WTC11 (cell line): ENCODE data around the gene SAP30L. TPM values are rescaled to one million over a fixed set of nuclear protein-coding genes. Genes with fewer than 3 reads are reported as not detected.

Source experiments
- ATAC-seq: fragments of 200-7000 bp; cut with Tn5 transposase; 2 replicates; pipeline ENCODE4 v1.10.0; 2021; ENCODE audit warnings: mild to moderate bottlenecking, moderate library complexity
- CTCF ChIA-PET: fragments of 300-600 bp; sonication (Branson Sonifier 250); formaldehyde crosslinking; loops from one replicate; lab custom pipeline; 2021; ENCODE audit warnings: antibody characterized with exemption; lab: Charles Lee
- POLR2A ChIA-PET: fragments of 350-600 bp; sonication (Branson Sonifier 250); formaldehyde crosslinking; loops from one replicate; lab custom pipeline; 2021; ENCODE audit warnings: antibody characterized with exemption; lab: Charles Lee
- DNase-seq: peaks from one replicate; pipeline ENCODE4 v3.0.0; 2021; ENCODE audit warnings: low spot score
- H3K27ac Mint-ChIP-seq: 2 replicates; pipeline ENCODE4 v1.8.0; 2021; ENCODE audit warnings: mixed read lengths
- H3K27me3 Mint-ChIP-seq: 2 replicates; pipeline ENCODE4 v1.8.0; 2021; ENCODE audit warnings: low read depth, mild to moderate bottlenecking, moderate library complexity, mixed read lengths
- H3K36me3 Mint-ChIP-seq: 2 replicates; pipeline ENCODE4 v1.8.0; 2021; ENCODE audit warnings: mixed read lengths
- H3K4me1 Mint-ChIP-seq: 2 replicates; pipeline ENCODE4 v1.8.0; 2022; ENCODE audit warnings: mixed read lengths
- H3K4me3 Mint-ChIP-seq: 2 replicates; pipeline ENCODE4 v1.8.0; 2021; ENCODE audit warnings: mild to moderate bottlenecking, moderate library complexity, mixed read lengths
- H3K9me3 Mint-ChIP-seq: 2 replicates; pipeline ENCODE4 v1.8.0; 2021; ENCODE audit warnings: mixed read lengths
- CBFB ChIP-seq: sonication (generic); formaldehyde crosslinking; IDR thresholded peaks from 2 replicates; pipeline ENCODE4 v1.8.1; 2022; ENCODE audit warnings: mild to moderate bottlenecking, low read depth, missing genetic modification reagents
- CDX4 ChIP-seq: fragments of 250-450 bp; sonication (Bioruptor Pico); IDR thresholded peaks from 2 replicates; pipeline ENCODE4 v1.9.0; 2021; ENCODE audit warnings: moderate library complexity, mild to moderate bottlenecking, inconsistent platforms, borderline replicate concordance
- CTCF ChIP-seq: fragments of 200-600 bp; IDR thresholded peaks from 2 replicates; pipeline ENCODE4 v1.8.0; 2022; ENCODE audit warnings: antibody characterized with exemption
- E2F4 ChIP-seq: sonication (generic); formaldehyde crosslinking; IDR thresholded peaks from 2 replicates; pipeline ENCODE4 v1.8.1; 2022; ENCODE audit warnings: low read depth, mild to moderate bottlenecking, moderate library complexity, missing genetic modification reagents, borderline replicate concordance
- ESRRA ChIP-seq: sonication (generic); formaldehyde crosslinking; IDR thresholded peaks from 2 replicates; pipeline ENCODE4 v1.8.1; 2022; ENCODE audit warnings: mild to moderate bottlenecking, missing genetic modification reagents, borderline replicate concordance
- FOXK1 ChIP-seq: sonication (generic); formaldehyde crosslinking; IDR thresholded peaks from 2 replicates; pipeline ENCODE4 v1.8.0; 2022; ENCODE audit warnings: mild to moderate bottlenecking, moderate library complexity, missing genetic modification reagents
- FOXP4 ChIP-seq: sonication (generic); formaldehyde crosslinking; IDR thresholded peaks from 2 replicates; pipeline ENCODE4 v1.8.0; 2022; ENCODE audit warnings: mild to moderate bottlenecking, missing genetic modification reagents
- GTF2I ChIP-seq: fragments of 250-450 bp; sonication (Bioruptor Pico); conservative IDR thresholded peaks from 2 replicates; pipeline ENCODE4 v1.4.0; 2021; ENCODE audit warnings: mild to moderate bottlenecking
- HMGXB4 ChIP-seq: sonication (generic); formaldehyde crosslinking; IDR thresholded peaks from 2 replicates; pipeline ENCODE4 v1.8.1; 2023; ENCODE audit warnings: mild to moderate bottlenecking, moderate library complexity, missing genetic modification reagents
- MLX ChIP-seq: sonication (generic); formaldehyde crosslinking; IDR thresholded peaks from 2 replicates; pipeline ENCODE4 v1.8.1; 2023; ENCODE audit warnings: mild to moderate bottlenecking, missing genetic modification reagents, moderate library complexity
- NR1H2 ChIP-seq: sonication (generic); formaldehyde crosslinking; IDR thresholded peaks from 2 replicates; pipeline ENCODE4 v1.9.0; 2021; ENCODE audit warnings: mild to moderate bottlenecking, moderate library complexity, missing genetic modification reagents
- PRDM15 ChIP-seq: sonication (generic); formaldehyde crosslinking; IDR thresholded peaks from 2 replicates; pipeline ENCODE4 v1.8.0; 2022; ENCODE audit warnings: missing genetic modification reagents
- RELA ChIP-seq: sonication (generic); formaldehyde crosslinking; IDR thresholded peaks from 2 replicates; pipeline ENCODE4 v1.8.1; 2022; ENCODE audit warnings: missing genetic modification reagents, mild to moderate bottlenecking, borderline replicate concordance
- SMAD4 ChIP-seq: sonication (generic); formaldehyde crosslinking; IDR thresholded peaks from 2 replicates; pipeline ENCODE4 v1.8.0; 2022; ENCODE audit warnings: mild to moderate bottlenecking, missing genetic modification reagents
- TEAD1 ChIP-seq: sonication (generic); formaldehyde crosslinking; IDR thresholded peaks from 2 replicates; pipeline ENCODE4 v1.8.0; 2022; ENCODE audit warnings: mild to moderate bottlenecking, missing genetic modification reagents
- USF2 ChIP-seq: sonication (generic); formaldehyde crosslinking; IDR thresholded peaks from 2 replicates; pipeline ENCODE4 v1.8.1; 2023; ENCODE audit warnings: mild to moderate bottlenecking, missing genetic modification reagents, moderate library complexity
- ZBTB43 ChIP-seq: sonication (generic); formaldehyde crosslinking; IDR thresholded peaks from 2 replicates; pipeline ENCODE4 v1.8.1; 2023; ENCODE audit warnings: mild to moderate bottlenecking, missing genetic modification reagents
- ZNF121 ChIP-seq: sonication (generic); formaldehyde crosslinking; IDR thresholded peaks from 2 replicates; pipeline ENCODE4 v1.8.0; 2023; ENCODE audit warnings: missing genetic modification reagents
- ZNF219 ChIP-seq: sonication (generic); formaldehyde crosslinking; IDR thresholded peaks from 2 replicates; pipeline ENCODE4 v1.8.0; 2023; ENCODE audit warnings: missing genetic modification reagents, mild to moderate bottlenecking, borderline replicate concordance
- ZNF396 ChIP-seq: fragments of 250-450 bp; sonication (Bioruptor Pico); IDR thresholded peaks from 2 replicates; pipeline ENCODE4 v1.8.0; 2021; ENCODE audit warnings: mild to moderate bottlenecking, moderate library complexity, borderline replicate concordance
- total RNA-seq: library from RNA; stranded (reverse); gene quantifications from 3 replicates; pipeline ENCODE4 v1.2.3, GENCODE V29; 2021

SAP30L gene
- total RNA-seq, 1 experiment from 2014 or later, result 33.5 TPM

- CTCF ChIA-PET, result interaction anchor here (0.6 to 2.6 kb wide), 22 partner anchors 17 to 551 kb away, joined by 3 to 20 read pairs (median 4); partner anchors contain the start of genes FAM114A2 and MFAP3
- DNase-seq (no peak), ATAC-seq (no peak)
- POLR2A ChIA-PET, result no interaction called here
- Mint-ChIP-seq H3K36me3 (peaks cover 3% of the 10 kb centered on the region; the same call in 1 of the 2 replicates), H3K27ac (no peak overlapping the region)
- no peak for TF ChIP-seq ZNF121 (CRISPR knock-in tag)
- TF ChIP-seq CTCF, result no peak
- no peak for TF ChIP-seq TEAD1 (CRISPR knock-in tag)
- TF ChIP-seq CDX4, result no peak
- no peak for TF ChIP-seq MLX (CRISPR knock-in tag)
- TF ChIP-seq USF2 (CRISPR knock-in tag), result no peak
- TF ChIP-seq ESRRA (CRISPR knock-in tag), result no peak
- TF ChIP-seq, all 79 proteins: peak for 0
- peaks cover 11% of the 10 kb centered on the region for H3K4me1 Mint-ChIP-seq
- no peak overlapping the region for H3K4me3 Mint-ChIP-seq
- H3K27me3 Mint-ChIP-seq, result no peaks in the 10 kb centered on the region
- H3K9me3 Mint-ChIP-seq, result peaks cover 11% of the 10 kb centered on the region
Observed at GRCh38 chr5:154422298-154422697, 23.5 kb upstream of the SAP30L start.

- Mint-ChIP-seq H3K36me3 (no peaks in the 10 kb centered on the region; the same call in 1 of the 2 replicates), H3K4me1 (no peaks in the 10 kb centered on the region)
- CTCF ChIA-PET, result interaction anchor here (1.4 kb wide), 1 partner anchor 86 kb away, joined by 3 read pairs; no protein-coding TSS in a partner anchor
Observed at GRCh38 chr5:154428208-154428607, 17.6 kb upstream of the SAP30L start.

More at GRCh38 chr5:154428208-154428607, 17.6 kb upstream of the SAP30L start:
- no peak overlapping the region for H3K27ac Mint-ChIP-seq
- no peak for ATAC-seq
- H3K9me3 Mint-ChIP-seq, result peaks cover 14% of the 10 kb centered on the region
- no peak overlapping the region for H3K4me3 Mint-ChIP-seq
- no peak for DNase-seq
- POLR2A ChIA-PET, result no interaction called here
- no peak for TF ChIP-seq GTF2I (CRISPR knock-in tag)
- TF ChIP-seq FOXK1, result no peak
- no peak for TF ChIP-seq RELA (CRISPR knock-in tag)
- no peak for TF ChIP-seq PRDM15 (CRISPR knock-in tag)
- TF ChIP-seq FOXP4 (CRISPR knock-in tag), result no peak
- TF ChIP-seq ZBTB43 (CRISPR knock-in tag), result no peak
- no peak for TF ChIP-seq ZNF396
- no peak for TF ChIP-seq CBFB (CRISPR knock-in tag)
- TF ChIP-seq E2F4 (CRISPR knock-in tag), result no peak
- no peak for TF ChIP-seq HMGXB4
- TF ChIP-seq NR1H2 (CRISPR knock-in tag), result no peak
- no peak for TF ChIP-seq ZNF219 (CRISPR knock-in tag)
- no peak for TF ChIP-seq SMAD4 (CRISPR knock-in tag)
- no peaks in the 10 kb centered on the region for H3K27me3 Mint-ChIP-seq
